Fibroblast of the conjunctiva (primary cell): Measurements from ENCODE around the gene NUMBL.

Source experiments
- DNase-seq: peaks from one replicate; pipeline ENCODE4 v3.0.0-alpha.2; 2010; ENCODE audit warnings: low read depth

Gene NUMBL

DNA sequence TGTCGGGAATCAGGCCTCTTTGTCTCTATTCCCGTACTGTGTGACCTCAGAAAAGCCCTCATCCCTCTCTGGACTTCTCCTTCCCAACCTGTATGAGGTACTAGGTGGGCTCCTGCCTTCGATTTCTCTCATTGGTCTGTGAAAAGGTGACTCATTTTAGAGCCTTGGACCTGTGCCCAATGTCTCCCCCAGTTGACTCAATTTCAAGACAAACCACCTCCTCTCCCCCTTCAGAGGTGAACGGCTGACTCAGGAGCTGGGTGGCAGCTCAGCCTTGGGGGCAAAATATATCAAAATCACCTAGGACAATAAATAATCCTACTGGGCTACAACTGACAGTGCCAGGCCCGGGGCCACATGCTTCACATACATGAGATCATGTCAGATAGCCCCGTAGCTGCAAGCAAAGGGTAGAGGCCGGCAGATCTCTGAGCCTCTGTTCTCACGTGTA, 25.6 kb upstream of the NUMBL start:
- no peak for DNase-seq

DNA sequence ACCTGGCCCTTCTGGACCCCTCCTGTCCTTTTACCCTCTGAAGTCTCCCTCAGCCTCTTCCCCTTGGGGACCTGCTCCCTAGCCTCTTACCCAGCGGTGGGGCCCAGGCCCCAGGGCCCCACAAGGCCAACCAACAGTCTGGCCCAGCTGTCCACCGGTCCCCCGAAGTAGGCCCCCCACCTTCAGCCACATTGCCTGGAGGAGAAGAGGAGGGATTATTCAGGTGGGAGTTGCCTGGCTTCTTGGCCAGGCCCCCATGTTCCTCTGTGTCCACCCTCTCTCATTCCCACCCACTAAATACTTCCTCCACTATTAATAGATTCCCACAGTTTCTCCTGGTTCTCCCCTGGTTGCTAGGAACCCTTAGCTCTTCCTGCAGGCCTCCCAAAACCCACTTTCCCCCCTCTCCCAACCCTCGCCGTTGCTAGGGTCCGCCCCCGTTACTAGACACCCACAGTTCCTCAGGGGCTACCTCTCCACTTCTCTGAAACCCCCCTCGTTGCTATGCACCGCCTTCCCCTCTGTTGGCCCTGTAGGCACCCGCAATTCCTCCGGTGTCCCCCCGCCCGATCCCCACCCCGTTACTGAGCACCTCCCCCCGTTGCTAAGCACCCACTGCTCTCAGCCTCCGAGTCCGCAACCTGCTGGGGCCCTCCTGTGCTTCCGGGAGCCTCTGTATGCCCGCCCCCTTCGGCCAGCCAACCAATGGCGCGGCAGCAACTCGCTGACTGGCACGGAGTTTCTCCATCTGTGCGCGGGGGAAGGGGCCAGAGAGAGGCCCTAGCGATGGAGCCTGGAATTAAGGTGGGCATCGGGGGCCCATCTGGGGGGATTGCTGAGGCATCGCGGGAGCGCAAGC, 24.2 kb upstream of the NUMBL start:
- peak; percentile 86 for DNase-seq

DNA sequence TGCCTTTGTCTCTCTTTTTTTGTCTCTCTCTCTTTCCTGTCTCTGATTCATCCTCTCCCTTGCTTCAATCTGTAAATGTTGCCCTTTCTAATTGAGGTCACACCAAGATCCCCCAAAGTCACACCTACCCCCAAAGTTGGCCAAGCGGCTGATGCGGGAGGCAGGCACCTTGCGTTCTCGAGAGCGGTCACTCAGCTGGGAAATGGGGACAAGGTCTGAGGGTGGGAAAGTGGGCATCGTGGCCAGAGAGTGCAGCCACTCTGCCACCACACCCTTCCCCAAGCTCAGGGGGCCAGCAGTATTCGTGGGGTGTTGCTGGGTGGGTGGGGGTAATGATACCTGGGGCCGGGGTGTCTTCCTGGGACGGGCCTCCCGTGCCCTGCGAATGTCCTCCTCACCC, 23.5 kb upstream of the NUMBL start:
- DNase-seq: no peak

DNA sequence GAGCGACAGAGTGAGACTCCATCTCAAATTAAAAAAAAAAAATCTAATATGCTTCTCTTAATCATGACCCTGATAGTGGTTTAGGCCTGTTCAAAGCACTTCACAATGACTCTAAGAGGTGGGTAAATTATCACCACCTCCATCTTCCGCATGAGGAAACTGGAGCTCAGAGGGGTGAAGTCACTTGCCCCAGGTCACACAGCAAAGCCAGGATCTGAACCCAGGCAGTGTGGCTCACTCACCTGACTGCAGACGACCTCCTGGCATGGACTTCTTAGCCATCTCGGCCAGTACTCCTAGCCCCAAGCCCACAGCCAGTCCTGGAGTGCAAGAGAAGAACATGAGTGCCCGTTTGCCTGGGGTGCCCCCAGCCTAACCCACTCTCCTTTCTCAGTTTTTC, 19.4 kb upstream of the NUMBL start:
- no peak for DNase-seq

DNA sequence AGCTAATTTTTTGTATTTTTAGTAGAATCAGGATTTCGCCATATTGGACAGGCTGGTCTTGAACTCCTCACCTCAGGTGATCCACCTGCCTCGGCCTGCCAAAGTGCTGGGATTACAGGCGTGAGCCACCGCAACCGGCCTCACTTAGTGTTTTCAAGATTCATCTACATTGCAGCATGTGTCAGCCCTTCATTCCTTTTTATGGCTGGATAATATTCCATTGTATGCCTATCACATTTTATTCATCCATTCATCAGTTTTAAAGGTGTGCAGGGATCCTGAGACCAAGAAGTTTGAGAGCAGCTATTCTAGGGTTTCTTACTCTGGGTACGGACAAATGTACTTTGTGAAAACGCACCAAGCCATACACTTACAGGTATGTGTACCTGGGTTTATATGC, 17.2 kb upstream of the NUMBL start:
- DNase-seq: no peak

DNA sequence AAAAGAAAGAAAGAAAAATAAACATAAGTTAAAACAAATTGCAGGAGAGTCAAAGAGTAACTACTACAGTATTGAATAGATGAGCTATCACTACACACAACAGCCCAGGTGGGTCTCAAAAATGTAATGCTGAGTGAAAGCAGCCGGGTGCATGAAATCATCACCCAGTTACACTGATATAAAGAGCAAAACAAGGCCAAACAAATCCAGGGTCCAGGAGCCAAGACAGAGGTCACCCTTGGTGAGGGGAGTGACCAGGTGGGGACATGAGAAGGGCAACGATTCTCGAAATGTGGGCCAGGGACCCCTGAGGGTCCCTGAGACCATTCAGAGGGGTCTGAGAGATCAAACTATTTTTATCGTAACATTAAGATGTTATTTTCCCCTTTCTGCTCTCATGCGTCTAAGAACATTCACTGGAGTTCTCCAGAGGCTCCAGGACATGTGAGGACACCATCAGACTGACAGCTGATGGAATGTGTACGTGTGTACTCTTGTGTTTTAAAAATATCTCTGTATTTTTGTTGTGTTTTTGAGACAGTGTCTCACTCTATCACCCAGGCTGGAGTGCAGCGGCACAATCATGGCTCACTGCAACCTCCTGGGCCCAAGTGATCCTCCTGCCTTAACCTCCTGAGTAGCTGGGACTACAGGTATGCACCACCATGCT, 15.6 kb upstream of the NUMBL start:
- DNase-seq: no peak

DNA sequence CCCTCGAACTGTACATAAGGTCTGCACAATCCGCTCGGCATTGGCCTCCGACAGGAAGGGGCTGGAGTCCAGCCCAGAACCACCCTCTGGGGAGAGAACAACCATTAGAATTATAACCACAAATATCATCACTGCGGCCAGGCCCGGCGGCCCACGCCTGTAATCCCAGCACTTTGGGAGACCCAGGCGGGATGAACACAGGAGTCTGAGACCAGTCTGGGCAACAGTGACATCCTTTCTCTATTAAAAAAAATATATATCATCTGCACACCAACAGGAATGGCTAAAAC, 14.9 kb upstream of the NUMBL start:
- no peak for DNase-seq

DNA sequence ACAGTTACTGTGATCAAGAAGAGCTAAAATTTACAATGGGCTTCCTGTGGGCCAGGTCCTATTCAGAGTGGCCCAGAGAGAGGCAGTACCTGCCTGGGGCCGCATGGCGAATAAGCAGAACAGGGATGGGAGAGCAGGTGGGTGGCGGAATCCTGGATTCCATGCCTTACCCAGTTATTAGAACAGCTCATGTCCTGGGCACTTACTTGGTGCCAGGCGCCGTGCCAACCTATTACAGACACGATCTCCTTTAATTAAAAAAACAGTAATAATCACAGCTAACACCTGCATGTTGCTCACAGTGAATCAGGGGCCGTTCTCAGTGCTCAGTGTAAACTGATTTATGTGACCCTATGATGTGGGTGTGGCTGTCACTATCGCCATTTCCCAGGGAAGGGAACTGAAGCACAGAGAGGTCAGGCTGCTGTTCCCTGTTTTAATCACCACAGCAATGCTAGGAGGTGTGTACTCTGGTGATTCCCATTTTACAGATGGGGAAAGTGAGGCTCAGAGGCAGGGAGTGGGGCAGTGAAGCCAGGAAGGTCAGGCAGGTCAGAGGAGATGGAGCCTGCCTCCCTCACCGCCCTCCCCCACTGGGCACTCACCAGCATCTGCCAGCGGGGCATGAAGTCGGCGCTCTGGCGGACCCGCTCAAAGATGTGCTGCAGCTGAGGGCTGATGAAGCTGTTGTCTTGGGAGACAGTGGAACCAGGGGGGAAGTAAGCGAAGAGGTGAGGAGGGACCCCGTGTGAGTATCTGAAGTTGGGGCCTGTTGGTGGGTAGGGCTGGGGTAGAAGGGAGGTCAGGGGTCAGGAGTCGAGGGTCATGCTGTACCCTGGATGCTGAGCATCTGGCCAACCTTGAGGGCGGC, 14.3 kb upstream of the NUMBL start:
- no peak for DNase-seq

DNA sequence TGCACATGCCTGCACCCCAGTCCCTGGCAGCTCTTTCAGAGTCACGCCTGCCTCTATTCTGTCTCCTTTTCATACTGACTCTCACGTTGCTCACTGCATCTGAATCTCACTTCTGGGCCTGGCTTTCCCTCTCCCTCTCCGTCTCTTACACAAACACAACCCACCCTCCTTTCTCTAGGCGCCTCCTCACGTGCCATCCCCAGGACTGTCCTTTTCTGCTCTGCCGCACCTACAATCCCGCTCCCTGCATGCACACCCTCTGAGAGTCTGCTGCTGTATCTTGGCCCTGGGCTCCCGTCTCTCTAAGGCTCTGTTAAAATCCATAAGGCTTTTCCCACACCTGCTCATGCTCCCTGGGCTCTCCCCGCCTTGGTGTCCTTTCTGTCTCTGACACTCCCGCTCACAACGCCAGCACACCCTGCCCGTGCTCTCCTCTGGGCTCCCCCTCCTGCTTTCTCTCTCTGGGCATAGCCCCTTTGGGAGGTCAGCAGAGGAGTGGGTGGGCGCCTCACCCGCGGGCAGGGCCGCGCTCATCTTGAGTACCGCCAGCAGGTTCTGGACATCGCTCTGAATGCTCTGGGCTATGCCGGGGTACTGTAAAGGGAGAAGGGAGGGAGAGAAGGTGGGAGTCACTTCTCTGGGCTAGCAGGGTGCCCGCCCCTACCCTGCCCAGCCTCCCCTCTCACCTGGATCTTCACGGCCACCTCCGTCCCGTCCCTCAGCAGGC, 12.7 kb upstream of the NUMBL start:
- no peak for DNase-seq

DNA sequence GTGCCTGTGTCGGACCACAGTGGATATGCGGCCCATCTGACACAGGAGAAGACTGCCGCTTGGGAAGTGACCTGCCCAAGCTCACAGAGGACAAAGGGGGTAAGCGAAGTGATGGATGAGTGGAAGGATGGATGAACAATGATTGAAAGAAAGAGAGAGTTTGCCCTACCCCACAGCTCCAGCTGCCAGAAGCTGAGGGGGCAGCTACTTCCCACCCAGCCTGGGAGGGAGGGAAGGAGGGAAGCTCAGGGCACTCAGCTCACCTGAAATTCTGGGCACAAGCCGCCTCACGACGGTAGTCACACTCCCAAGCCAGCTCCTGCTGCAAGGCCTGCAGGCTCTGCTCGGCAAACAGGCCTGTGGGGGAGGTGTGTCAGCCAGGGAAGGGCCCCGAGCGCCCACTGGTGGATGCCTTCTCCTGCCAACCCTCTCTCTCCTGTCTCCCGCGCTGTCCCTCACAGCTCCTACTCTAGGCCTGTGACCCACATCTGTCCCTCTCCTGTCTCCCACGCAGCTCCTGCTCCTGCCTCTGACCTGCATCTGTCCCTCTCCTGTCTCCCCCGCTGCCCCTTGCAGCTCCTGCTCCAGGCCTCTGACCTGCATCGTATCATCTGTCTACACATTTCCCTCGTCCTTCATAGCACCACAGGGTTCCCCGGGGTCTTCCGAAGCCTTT, 12.0 kb upstream of the NUMBL start:
- no peak for DNase-seq

DNA sequence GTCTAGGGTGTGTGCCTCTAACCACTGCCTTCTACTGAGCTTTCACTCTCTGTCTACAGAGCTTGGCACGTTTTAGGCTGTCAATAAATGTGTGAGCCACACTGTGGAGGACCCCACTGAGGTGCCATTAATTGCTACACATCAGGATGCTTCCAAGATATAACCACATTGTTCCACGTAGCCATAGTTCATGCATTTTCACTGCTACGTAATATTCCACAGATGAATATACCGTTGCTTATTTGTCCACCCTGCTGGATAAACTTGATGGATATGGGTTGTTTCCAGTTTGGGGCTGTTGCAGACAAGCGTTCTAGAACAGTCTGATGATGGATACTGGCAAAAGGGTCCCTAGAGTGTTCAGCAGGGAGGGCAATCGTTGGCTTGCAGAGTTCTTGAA, 11.3 kb upstream of the NUMBL start:
- DNase-seq: no peak

DNA sequence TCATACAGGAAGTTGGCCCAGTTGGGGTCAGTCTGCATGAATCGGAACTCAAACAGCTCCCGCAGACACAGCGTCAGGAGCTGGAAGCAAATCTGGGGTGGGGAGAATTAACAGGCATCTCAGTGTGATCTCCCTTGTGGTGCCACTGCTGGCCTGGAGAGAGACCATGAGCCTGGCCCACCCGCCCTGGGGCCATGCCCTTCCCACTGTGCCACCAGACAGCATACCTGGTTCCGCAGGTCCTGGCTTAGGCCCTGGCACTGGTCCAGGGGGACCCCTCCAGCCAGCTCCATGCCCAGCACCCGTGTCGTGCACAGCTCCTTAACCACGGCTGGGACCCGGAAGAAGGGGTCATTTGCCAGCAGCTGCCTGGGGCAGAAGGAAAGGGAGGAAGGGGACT, 9.6 kb upstream of the NUMBL start:
- DNase-seq: no peak

DNA sequence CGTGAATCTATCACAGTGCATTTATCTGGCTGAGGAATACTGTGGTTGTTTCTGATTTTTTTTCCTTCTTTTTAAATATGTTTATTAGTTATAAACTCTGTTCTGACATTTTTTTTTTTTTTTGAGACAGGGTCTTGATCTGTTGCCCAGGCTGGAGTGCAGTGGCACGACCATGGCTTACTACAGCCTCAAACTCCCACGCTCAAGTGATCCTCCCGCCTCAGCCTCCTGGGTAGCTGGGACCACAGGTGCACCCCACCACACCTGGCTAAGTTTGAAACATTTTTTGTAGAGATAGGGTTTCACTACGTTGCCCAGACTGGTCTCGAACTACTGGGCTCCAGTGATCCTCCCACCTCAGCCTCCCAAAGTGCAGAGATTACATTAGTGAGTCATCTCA, 6.6 kb upstream of the NUMBL start:
- DNase-seq: no peak

DNA sequence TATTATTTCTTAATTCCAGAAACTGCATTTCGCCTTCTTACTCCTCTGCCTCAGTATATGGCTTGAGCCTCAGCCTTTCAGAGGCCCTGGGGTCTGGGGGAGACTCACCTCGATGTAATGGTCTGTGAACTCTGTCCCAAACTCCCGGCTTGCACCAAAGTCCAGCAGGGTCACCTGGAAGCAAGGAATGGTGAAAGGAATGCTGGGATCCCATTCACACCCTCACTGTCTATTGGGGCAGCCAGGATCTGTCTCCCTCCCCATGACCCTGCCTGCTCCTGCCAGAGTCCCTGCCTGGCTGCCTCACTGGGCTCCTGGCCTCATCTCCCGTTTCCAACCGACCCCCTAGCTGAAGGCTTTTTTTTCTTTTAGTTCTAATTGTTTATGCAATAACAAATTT, 5.4 kb upstream of the NUMBL start:
- no peak for DNase-seq

DNA sequence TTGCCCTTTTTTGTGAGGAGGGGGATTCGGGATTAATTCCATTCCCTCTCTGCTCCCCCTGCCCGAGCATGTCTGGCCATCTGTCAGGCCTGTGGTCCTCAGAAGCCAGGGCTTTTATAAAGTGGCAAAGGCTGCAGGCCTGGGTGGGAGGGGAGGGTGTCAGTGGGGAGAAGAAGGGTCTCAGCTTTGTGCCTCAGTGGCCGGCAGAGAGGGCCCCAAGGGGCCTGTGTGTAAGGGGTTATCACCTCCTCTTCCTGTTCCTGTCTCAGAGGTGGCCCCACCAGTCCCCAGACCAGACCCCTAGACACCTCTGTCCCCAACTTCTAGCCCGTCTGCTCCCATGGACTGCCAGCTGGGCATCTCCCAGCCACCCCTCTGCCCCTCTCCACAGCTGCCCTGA, 3.4 kb upstream of the NUMBL start:
- no peak for DNase-seq

DNA sequence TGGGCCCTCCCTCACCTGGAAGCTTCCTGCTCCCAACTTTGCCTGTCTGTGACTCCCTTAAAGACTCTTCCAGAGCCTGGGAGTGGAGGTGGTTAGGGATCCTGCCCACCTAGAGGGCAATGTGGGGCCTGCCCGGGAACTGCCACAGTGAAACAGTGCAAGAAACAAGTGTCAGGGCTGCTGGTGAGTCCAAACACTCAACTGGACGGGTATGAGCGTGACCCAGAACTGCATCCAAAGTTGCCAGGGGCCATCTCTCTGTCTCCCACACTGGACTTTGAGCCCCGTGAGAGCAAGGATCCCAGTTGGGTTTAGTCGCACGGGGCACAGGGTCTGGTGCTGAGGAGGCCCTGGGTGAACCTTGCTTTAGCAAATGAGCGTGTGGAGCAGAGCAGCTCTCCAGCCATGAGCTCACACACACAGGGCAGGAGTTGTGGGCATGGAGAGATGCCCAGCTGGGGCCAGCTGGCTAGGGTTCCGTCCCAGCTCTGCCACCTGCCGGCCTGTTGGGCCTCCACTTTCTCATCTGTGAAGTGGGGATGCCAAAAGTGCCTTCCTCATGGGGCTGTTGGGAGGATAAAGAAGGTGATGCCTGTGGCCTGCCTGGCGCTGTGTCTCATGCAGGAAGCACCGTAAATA, 2.8 kb upstream of the NUMBL start:
- DNase-seq: no peak

DNA sequence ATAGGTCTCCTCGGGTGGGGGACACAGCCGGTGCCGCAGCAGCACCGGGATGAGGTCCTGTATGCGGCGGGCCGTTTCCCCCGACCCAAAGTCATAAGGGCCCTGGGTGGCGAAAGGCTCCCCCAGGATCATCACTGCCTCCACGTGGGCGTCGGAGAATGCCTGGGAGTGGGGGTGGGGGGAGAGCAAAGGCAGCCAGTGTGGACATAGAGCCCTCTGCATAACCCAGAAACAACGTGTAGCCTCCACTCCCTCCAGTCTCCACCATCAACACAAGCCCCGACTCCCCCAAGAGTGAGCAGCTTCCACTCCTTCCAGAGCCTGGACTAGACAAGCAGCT, 1.7 kb upstream of the NUMBL start:
- no peak for DNase-seq

DNA sequence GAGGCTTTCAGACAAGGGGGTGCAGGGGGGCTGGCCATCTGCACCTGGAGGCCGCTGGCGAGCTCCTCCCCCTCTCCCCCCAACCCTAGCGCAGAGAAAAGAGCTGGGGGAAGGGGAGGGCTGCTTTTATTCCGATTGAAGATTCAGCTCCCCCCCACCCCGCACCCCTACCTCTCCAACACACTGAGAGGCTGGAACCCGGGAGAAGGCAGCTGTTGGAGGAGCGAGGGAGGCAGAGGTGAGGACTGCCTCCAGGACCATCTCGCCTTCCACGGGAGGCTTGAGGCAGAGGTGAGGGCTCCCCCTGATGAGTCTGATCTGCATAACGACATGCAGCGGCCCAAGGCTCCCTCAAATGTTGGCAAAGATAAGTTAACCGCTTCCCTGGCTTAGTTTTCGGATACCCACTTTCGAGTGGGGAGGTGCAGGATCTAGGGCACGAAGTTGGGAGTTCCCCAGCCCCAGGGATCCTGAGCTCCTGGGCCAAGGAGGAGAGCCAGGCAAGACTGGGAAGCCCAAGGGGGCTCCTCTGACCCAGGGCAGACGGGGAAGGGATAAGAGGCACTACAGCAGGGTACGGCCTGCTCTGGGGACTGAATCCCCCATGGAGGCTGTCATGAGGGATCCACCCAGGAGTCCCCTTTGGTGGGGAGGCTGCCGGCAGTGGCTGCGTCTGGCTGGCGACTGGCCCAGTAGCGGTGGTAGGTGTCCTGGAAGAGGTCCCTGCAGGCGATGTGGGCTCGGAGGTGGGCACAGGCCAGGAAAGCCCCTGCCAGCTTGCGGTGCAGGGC, 1.2 kb upstream of the NUMBL start:
- no peak for DNase-seq

DNA sequence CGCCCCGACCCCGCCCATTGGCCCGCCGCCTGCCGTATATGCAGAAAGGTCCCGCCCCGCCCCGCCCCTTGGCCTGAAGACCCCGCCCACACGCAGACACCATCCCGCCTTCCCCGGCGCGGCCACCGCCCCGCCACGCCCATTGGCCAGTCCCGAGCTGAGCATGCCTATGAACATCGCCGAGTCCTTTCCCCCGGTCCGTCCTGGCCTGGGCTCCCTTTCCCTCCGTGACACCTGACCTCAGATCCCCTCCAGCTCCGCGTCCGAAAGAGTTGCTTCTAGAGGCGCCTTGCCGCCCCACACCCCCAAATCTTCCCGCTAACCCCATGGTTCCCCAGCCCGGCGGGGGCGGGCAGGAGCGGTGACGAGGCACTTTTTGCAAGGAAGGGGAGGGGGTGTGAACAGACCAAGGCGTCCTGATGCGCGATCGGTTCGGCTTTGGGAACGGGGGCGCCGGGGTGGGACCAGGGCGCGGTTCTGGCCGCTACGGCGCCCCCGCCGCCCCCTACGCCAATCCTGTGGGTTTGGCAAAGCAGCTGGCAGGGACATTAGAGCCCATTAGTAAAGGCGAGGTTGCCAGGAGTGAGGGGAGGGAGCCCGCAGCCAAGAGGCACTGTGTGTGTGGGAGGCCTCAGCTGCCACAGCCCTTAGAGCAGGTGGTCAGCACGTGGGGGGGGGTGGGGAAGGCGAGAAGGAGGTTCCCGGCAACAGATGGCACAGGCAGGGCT, 406 bp upstream of the NUMBL start:
- peak; percentile 89 for DNase-seq
